ENCODE measurements around the gene SFXN3. TPM values are rescaled to one million over a fixed set of nuclear protein-coding genes. Genes with fewer than 3 reads are reported as not detected.
A peak's percentile ranks its signal among the peaks of the same experiment; 100 is the strongest.

SFXN3 gene
- total and polyA plus RNA-seq, 2 of the 13 experiments (the other 11 are each of a cell fraction or from before 2014, with no cell fraction given) = 16.8 to 71.5 TPM

GRCh38 chr10:100997360-100998182, 33.5 kb upstream of the SFXN3 start (continued):
- TF ChIP-seq HMGXB3 (CRISPR knock-in tag; IDR thresholded peaks at IDR 0.05; ENCODE audit: borderline replicate concordance) (no peak; the same call in 1 of the 2 replicates), ZNF746 (CRISPR knock-in tag; IDR thresholded peaks at IDR 0.05) (0 out of 2 replicates have a peak, but pooled peaks have one; percentile 51), KIAA2018 (CRISPR knock-in tag; IDR thresholded peaks at IDR 0.05; ENCODE audit: borderline replicate concordance) (no peak), ZNF503 (CRISPR knock-in tag; IDR thresholded peaks at IDR 0.05) (0 out of 2 replicates have a peak, but pooled peaks have one; percentile 54), ZNF235 (CRISPR knock-in tag; IDR thresholded peaks at IDR 0.05; ENCODE audit: borderline replicate concordance) (no peak), ZNF672 (CRISPR knock-in tag; IDR thresholded peaks at IDR 0.05) (no peak), PBX3 (CRISPR knock-in tag; IDR thresholded peaks at IDR 0.05; ENCODE audit: borderline replicate concordance) (no peak), ZNF598 (CRISPR knock-in tag; IDR thresholded peaks at IDR 0.05; ENCODE audit: borderline replicate concordance) (no peak), HNF1B (CRISPR knock-in tag; IDR thresholded peaks at IDR 0.05) (peak; percentile 31; the same call in 1 of the 2 replicates)
